Stimulated activated CD8-positive, alpha-beta memory T cell treated with anti-CD3 and anti-CD28 coated beads, Interleukin-15, amount 100 ng/mL, for 1 hour (primary cell): ENCODE measurements around the gene CLGN.
"Not testable (repeated sequence)": the region's sequence is repeated elsewhere in the genome, so short reads cannot be mapped to it uniquely, and the experiment has no call there.

ENCODE experiments used
- DNase-seq: peaks from one replicate; pipeline ENCODE4 v3.0.0-alpha.2; 2020; ENCODE audit warnings: low read depth

Gene CLGN

DNA sequence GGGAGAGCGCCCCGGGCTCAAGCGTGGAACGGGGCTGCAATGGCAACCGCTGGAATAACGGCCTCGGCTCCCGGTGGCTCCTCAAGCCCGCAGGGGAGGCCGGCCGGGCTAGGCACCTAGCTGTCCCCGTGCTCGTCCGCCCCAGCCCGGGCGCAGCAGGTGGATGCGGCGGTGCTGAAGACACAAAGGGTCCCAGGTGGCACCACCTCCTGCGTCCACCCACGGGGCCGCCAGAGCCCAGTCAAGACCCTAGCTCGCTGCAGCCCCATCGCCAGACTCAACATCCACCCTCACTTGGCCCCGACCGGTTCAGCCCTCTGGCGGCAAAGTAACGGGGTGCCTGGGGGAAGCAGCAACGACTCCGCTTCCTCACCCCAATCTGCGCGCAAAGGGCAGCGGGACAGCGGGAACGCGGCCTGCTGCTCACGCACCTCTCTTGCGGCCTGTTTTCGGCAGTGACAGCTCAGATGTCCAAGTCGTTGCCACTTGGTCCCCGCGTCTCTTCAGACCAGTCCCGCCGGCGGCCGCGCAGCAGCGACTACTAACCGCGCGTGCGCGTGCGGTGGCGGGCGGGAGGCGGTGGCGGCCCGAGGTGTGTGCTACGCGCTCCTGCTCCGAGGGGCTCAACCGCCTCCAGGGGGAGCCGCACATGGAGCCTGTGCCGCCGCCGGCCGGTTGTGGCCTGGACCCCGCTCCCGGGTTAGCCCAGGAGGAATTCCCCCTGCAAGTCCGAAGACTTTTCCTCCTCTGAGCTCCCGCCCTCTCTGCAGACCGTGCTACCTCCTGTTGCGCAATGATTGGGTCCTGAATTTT is at the start of gene CLGN:
Gene CLGN, minus strand, starts transcription at position 543 of the 813 bp plus-strand sequence. CDS start 14,570 bp downstream, outside the sequence.
- no peak for DNase-seq

DNA sequence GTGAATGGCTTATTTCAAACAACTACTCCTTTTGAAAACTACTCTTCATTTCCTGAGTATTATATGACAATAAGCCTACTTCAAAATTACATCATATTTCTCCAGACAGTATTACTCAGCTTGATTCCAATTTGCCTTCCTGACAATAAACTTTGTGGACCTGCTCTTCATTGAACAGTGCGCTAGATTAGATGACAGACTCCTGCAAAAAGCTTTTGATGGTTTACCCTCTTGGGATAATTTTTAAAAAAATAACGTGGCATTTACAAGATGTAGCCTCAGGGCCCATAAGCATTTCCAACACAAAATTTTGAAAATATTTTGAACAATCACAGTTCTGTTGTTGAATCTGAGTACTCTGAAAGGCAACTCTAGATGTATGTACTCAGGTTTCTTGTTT is 44.7 kb upstream of the CLGN start:
- no peak for DNase-seq

- no peak for DNase-seq
Measured at GRCh38 chr4:140469791-140470733, 42.6 kb upstream of the CLGN start.

GRCh38 chr4:140466146-140466545 is 38.7 kb upstream of the CLGN start:
- DNase-seq, result no peak

- DNase-seq, result no peak
Measured at GRCh38 chr4:140463614-140464013, 36.2 kb upstream of the CLGN start.

DNA sequence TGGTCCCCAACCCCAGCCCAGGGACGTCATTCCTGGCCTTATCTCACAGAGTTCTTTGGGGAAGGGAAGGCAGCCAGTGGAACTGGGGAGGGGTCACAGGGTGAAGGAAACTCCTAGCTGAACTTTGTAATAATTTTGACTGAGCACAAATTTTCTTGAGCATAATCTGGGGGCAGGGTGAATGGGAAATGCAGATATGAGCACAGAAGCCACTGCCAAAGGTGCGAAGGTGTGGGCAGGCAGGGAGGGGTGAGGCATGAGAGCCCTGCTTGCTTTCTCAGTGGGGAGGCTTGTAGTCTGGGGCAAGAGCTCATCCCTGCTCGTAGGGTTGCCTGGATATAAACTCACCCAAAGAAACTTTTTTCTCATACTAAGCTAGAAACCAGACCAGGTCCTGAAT is 35.7 kb upstream of the CLGN start:
- no peak for DNase-seq

DNA sequence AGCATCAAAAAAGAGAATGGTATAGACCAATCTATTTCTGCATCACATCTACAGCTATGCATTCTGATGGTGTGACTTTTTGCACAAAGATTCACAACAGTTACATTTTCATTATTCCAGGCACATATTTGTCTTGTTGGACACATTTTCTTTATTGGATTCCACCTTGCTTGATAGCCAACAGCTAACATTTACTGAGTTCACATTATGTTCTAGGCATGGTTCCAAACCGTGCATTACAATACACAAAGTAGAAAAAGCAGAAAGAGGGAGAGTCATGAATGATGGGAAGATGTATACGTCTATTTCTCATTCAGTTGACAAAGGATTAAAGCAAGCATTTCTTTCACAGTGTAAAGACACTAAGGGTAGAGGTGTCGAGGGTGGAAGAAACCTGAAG is 22.9 kb upstream of the CLGN start:
- DNase-seq, result no peak

GRCh38 chr4:140448830-140449229 is 21.4 kb upstream of the CLGN start:
- no peak for DNase-seq

GRCh38 chr4:140448162-140448561 is 20.7 kb upstream of the CLGN start:
- DNase-seq, result no peak

GRCh38 chr4:140444347-140444746 is 16.9 kb upstream of the CLGN start:
- not testable (repeated sequence) for DNase-seq

- no peak for DNase-seq
Measured at GRCh38 chr4:140439644-140440142, 12.2 kb upstream of the CLGN start.

- DNase-seq, result no peak
Measured at GRCh38 chr4:140427919-140428471, 547 bp upstream of the CLGN start.

DNA sequence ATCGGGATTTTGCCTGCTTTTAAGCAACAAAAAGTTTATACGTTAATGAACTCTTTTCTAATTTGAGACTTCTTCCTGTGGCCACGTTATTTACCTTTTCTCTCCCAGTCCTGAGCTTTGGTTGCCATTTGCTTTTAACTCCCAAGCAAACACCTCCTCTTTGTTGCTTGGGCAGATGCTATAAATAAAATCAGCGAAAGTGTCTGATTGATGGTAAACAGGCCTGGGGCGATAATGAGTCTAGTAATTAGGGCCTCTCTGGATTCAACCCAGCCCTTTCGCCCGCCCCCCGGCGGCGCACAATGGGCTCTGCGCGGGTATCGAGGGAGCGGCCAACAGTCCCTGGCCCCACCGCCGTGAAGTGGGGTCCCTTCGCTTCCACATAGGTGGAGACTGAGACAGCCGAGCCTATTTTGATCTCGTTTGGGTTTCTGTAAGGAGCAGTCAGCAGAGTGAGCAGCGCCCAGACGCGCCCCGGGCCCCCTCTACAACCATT is 790 bp downstream of the CLGN start:
- DNase-seq, result no peak

GRCh38 chr4:140423106-140423505 is 4.3 kb downstream of the CLGN start:
- no peak for DNase-seq

- DNase-seq, result not testable (repeated sequence)
Measured at GRCh38 chr4:140413130-140413969, 14.1 kb downstream of the CLGN start.

DNA sequence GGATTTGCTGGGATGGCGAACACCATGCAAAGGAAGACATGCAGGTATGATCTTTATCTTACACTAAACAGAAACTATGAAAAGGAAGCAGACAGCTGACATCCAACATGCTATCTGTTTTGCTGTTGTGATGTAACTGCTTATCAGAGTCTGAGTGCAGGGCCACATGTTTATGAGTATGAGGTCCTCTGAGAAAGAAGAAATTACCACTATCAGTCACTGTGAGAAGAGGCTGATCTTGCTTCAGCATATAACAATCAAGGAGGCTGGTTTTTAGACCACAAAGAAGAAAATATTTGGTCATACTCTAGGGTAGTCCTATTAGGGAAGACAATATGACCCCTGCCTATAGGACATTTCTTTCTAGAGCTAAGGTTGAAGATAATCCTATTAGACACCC is 18.5 kb downstream of the CLGN start:
- no peak for DNase-seq

- DNase-seq, result no peak
Measured at GRCh38 chr4:140406292-140406691, 21.2 kb downstream of the CLGN start.

GRCh38 chr4:140400111-140400510 is 27.3 kb downstream of the CLGN start:
- DNase-seq, result no peak

- DNase-seq, result no peak
Measured at GRCh38 chr4:140395668-140396067, 31.8 kb downstream of the CLGN start.

GRCh38 chr4:140388015-140388414 is 39.4 kb downstream of the CLGN start:
- no peak for DNase-seq

DNA sequence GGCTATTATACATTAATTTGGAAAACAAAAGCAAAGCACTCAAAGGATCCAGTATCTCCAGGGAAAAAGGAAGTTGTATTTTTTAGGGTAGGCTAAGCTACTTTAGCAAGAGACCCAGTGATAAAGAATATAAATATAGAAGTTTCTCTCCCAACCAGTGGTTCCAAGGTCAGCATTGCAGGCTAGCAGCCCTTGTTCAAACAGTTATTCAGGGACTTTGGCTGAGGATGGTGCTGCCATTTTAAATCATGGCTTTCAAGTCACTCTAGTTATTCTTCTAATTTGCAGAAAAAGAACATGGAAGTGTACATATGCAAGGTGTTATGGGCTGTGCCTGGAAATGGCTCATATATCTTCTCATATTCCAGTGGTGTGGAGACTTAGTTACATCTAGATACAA is 44.7 kb downstream of the CLGN start:
- no peak for DNase-seq
